Measurements from ENCODE around the gene RASAL3. TPM values are rescaled to one million over a fixed set of nuclear protein-coding genes. Genes with fewer than 3 reads are reported as not detected.

The RASAL3 gene
- total RNA-seq, 1 donor from 2014 or later: 4.4 TPM

DNA sequence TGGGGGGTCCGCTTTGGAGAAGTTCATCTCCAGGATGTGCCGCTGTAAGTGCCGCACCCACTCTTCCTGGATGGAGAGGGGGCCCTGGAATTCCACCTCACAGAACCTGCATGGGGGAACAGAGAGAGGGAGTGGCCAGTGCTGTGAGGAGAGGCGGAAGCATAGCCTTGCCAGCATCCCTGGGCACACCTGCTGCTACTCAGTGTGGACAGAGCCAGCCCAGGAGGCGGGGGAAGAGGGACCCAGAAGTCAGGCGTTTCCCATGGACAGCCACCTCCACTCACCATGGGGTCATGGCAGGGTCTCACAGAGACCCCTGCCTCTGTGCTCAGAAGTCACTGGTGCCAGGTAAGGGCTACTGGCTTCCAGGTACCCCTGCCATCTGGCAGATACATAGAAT lies 41.2 kb downstream of the RASAL3 start:
- no peak overlapping the region for H3K27ac ChIP-seq
- H3K36me3 ChIP-seq: peaks cover 54 to 57% of the 10 kb centered on the region in 2 donors
- no peaks in the 10 kb centered on the region for H3K9me3 ChIP-seq
- no peaks in the 10 kb centered on the region for H3K27me3 ChIP-seq
- intact Hi-C loops (cut with DNase I): no loop called here
- no peak overlapping the region for H3K4me3 ChIP-seq
- peaks cover 0 to 13% of the 10 kb centered on the region in 2 donors for H3K4me1 ChIP-seq
- TF ChIP-seq, protein P1, sequence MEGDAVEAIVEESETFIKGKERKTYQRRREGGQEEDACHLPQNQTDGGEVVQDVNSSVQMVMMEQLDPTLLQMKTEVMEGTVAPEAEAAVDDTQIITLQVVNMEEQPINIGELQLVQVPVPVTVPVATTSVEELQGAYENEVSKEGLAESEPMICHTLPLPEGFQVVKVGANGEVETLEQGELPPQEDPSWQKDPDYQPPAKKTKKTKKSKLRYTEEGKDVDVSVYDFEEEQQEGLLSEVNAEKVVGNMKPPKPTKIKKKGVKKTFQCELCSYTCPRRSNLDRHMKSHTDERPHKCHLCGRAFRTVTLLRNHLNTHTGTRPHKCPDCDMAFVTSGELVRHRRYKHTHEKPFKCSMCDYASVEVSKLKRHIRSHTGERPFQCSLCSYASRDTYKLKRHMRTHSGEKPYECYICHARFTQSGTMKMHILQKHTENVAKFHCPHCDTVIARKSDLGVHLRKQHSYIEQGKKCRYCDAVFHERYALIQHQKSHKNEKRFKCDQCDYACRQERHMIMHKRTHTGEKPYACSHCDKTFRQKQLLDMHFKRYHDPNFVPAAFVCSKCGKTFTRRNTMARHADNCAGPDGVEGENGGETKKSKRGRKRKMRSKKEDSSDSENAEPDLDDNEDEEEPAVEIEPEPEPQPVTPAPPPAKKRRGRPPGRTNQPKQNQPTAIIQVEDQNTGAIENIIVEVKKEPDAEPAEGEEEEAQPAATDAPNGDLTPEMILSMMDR (IDR thresholded peaks at IDR 0.05): no peak
- no peak for DNase-seq (ENCODE audit: low spot score in 2 of 2)

- TF ChIP-seq, protein P1 (IDR thresholded peaks at IDR 0.05): no peak
- DNase-seq (ENCODE audit: low spot score in 2 of 2): no peak
- H3K9me3 ChIP-seq: no peaks in the 10 kb centered on the region
- no peak overlapping the region for H3K4me3 ChIP-seq
- peaks cover 50% of the 10 kb centered on the region in 2 donors for H3K36me3 ChIP-seq
- peaks cover 0 to 14% of the 10 kb centered on the region in 2 donors for H3K4me1 ChIP-seq
- H3K27me3 ChIP-seq: no peaks in the 10 kb centered on the region
- peak overlapping the region; percentile 64 to 73 for H3K27ac ChIP-seq
- intact Hi-C loops (cut with DNase I): no loop called here
These were observed 41.9 kb downstream of the RASAL3 start for GRCh38 chr19:15422296-15423075.

- intact Hi-C loops (cut with DNase I): no loop called here
- Histone ChIP-seq H3K27ac (peak overlapping the region; percentile 64 to 73), H3K4me1 (peaks cover 5 to 21% of the 10 kb centered on the region in 2 donors), H3K36me3 (peaks cover 43 to 44% of the 10 kb centered on the region in 2 donors), H3K4me3 (no peak overlapping the region), H3K27me3 (no peaks in the 10 kb centered on the region), H3K9me3 (no peaks in the 10 kb centered on the region)
- TF ChIP-seq, protein P1 (IDR thresholded peaks at IDR 0.05): no peak
- no peak for DNase-seq (ENCODE audit: low spot score in 2 of 2)
These were observed 42.6 kb downstream of the RASAL3 start for GRCh38 chr19:15421721-15422260.

DNA sequence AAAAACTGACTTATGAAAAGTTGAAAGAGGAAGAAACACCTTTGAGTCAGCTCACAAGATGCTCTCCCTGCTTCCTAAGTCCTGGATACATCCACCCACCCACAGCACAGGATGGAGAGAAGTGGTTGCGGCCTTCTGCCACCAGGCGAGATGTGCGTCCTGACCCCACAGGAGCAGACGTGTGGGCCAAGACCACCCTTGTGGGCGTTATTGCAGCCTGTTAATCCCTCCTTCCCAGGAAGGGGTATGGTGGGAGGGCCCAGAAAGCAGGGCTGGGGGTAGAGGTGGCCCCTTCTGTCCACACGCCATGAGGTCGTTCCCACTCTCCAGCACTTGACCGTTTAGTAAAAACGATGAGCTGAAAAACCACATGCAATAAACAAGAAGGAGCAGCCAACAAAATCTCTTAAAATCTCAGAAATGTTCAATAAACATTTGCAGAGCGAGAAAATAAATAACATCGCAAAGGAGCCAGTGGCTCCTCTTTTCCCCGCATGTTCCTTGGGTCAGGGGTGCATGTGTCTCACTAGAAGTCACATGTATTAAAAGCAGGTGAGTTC lies 43.1 kb downstream of the RASAL3 start:
- Histone ChIP-seq H3K4me3 (no peak overlapping the region), H3K27me3 (no peaks in the 10 kb centered on the region), H3K4me1 (peaks cover 5 to 27% of the 10 kb centered on the region in 2 donors), H3K36me3 (peaks cover 37 to 38% of the 10 kb centered on the region in 2 donors), H3K9me3 (no peaks in the 10 kb centered on the region), H3K27ac (peak overlapping the region; percentile 64 to 73)
- TF ChIP-seq, protein P1 (IDR thresholded peaks at IDR 0.05): no peak
- intact Hi-C loops (cut with DNase I): no loop called here
- DNase-seq (ENCODE audit: low spot score in 2 of 2): no peak

GRCh38 chr19:15419413-15420025 lies 44.8 kb downstream of the RASAL3 start:
- Histone ChIP-seq H3K4me1 (peaks cover 5 to 35% of the 10 kb centered on the region in 2 donors), H3K9me3 (no peaks in the 10 kb centered on the region), H3K27me3 (no peaks in the 10 kb centered on the region), H3K36me3 (peaks cover 23% of the 10 kb centered on the region in 2 donors), H3K4me3 (peak overlapping the region; percentile 44 to 97), H3K27ac (peak overlapping the region; percentile 29 to 33)
- intact Hi-C loops (cut with DNase I): loop anchor here (1.0 to 5.0 kb wide), 4 partner anchors 13 to 138 kb away; partner anchors contain the start of gene AKAP8
- TF ChIP-seq, protein P1 (IDR thresholded peaks at IDR 0.05): no peak
- DNase-seq (ENCODE audit: low spot score in 2 of 2): no peak
